ENCODE measurements around the gene PELI1. TPM values are rescaled to one million over a fixed set of nuclear protein-coding genes. Genes with fewer than 3 reads are reported as not detected.

PELI1 gene
- polyA plus RNA-seq, 1 donor from 2014 or later = 34.9 TPM

DNA sequence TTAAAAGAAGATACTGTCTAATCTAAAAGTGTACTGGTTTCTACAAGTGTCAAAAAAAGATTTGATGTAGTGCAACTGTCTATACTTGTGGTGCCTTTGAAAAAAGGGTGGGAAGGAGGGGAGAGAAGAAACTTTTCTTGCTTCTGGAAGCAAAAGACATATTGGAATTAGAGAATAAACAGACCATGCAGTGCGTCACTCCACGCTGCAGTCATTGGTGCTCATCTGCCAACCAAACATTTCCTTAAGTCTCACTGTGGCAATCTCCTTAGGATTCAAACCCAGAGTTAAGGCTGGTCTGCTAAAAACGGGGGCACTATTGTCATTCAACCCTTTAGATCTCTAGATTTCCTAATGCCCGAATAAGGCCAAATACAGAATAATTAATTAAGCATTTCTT lies 50.9 kb downstream of the PELI1 start:
- Histone ChIP-seq H3K9ac (ENCODE audit: low read length) (no peak overlapping the region), H4K20me1 (ENCODE audit: insufficient read depth) (no peaks in the 10 kb centered on the region), H3K4me3 (ENCODE audit: low read length) (no peak overlapping the region), H3K79me2 (replicated peaks; ENCODE audit: insufficient read depth, low read length) (no peaks in the 10 kb centered on the region), H3K9me2 (ENCODE audit: insufficient read depth, low read length) (no peaks in the 10 kb centered on the region), H3F3A (ENCODE audit: insufficient read depth, low read length, poor library complexity, severe bottlenecking) (no peaks in the 10 kb centered on the region), H3K27me3 (ENCODE audit: insufficient read depth, low read depth, low read length) (no peaks in the 10 kb centered on the region), H2AFZ (ENCODE audit: low read depth, low read length) (no peak overlapping the region), H3K27ac (ENCODE audit: low read length) (no peak overlapping the region), H3K36me3 (ENCODE audit: insufficient read depth, low read length) (peaks cover 19% of the 10 kb centered on the region), H3K9me3 (ENCODE audit: low read length) (no peaks in the 10 kb centered on the region), H3K4me2 (ENCODE audit: low read length) (no peak overlapping the region)
- TF ChIP-seq TAF1 (IDR thresholded peaks at IDR 0.05; ENCODE audit: low read depth) (no peak), MXI1 (conservative IDR thresholded peaks at IDR 0.05; ENCODE audit: poor library complexity, severe bottlenecking) (no peak), SMC3 (conservative IDR thresholded peaks at IDR 0.05; ENCODE audit: poor library complexity) (no peak), POLR2AphosphoS5 (IDR thresholded peaks at IDR 0.05) (no peak), RAD21 (conservative IDR thresholded peaks at IDR 0.05) (no peak)
- TF ChIP-seq, protein P1, sequence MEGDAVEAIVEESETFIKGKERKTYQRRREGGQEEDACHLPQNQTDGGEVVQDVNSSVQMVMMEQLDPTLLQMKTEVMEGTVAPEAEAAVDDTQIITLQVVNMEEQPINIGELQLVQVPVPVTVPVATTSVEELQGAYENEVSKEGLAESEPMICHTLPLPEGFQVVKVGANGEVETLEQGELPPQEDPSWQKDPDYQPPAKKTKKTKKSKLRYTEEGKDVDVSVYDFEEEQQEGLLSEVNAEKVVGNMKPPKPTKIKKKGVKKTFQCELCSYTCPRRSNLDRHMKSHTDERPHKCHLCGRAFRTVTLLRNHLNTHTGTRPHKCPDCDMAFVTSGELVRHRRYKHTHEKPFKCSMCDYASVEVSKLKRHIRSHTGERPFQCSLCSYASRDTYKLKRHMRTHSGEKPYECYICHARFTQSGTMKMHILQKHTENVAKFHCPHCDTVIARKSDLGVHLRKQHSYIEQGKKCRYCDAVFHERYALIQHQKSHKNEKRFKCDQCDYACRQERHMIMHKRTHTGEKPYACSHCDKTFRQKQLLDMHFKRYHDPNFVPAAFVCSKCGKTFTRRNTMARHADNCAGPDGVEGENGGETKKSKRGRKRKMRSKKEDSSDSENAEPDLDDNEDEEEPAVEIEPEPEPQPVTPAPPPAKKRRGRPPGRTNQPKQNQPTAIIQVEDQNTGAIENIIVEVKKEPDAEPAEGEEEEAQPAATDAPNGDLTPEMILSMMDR (IDR thresholded peaks at IDR 0.05; ENCODE audit: poor library complexity, severe bottlenecking) = no peak
- TF ChIP-seq, protein P2, sequence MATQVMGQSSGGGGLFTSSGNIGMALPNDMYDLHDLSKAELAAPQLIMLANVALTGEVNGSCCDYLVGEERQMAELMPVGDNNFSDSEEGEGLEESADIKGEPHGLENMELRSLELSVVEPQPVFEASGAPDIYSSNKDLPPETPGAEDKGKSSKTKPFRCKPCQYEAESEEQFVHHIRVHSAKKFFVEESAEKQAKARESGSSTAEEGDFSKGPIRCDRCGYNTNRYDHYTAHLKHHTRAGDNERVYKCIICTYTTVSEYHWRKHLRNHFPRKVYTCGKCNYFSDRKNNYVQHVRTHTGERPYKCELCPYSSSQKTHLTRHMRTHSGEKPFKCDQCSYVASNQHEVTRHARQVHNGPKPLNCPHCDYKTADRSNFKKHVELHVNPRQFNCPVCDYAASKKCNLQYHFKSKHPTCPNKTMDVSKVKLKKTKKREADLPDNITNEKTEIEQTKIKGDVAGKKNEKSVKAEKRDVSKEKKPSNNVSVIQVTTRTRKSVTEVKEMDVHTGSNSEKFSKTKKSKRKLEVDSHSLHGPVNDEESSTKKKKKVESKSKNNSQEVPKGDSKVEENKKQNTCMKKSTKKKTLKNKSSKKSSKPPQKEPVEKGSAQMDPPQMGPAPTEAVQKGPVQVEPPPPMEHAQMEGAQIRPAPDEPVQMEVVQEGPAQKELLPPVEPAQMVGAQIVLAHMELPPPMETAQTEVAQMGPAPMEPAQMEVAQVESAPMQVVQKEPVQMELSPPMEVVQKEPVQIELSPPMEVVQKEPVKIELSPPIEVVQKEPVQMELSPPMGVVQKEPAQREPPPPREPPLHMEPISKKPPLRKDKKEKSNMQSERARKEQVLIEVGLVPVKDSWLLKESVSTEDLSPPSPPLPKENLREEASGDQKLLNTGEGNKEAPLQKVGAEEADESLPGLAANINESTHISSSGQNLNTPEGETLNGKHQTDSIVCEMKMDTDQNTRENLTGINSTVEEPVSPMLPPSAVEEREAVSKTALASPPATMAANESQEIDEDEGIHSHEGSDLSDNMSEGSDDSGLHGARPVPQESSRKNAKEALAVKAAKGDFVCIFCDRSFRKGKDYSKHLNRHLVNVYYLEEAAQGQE (IDR thresholded peaks at IDR 0.05; ENCODE audit: borderline replicate concordance) = no peak

DNA sequence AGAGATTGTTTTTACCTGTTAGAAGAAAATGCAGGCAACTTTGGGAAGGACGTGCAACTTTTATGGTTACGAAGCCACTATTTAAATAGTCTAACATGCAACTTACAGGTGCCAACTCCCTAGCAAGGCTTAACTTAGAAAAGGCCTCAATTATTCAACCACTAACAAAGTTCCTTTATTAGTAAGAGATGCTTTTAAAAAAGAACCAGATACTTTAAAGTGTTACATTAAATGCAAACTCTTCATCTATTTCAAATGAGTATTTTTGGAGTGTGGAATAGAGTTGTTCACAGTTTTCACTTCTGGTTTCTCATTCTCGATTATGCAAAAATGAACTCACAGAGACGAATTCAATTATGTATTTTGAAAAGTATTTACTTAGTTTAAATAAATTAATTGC lies 51.7 kb downstream of the PELI1 start:
- Histone ChIP-seq H3K9me2 (ENCODE audit: insufficient read depth, low read length) (no peaks in the 10 kb centered on the region), H3F3A (ENCODE audit: insufficient read depth, low read length, poor library complexity, severe bottlenecking) (no peaks in the 10 kb centered on the region), H3K27me3 (ENCODE audit: insufficient read depth, low read depth, low read length) (no peaks in the 10 kb centered on the region), H3K36me3 (ENCODE audit: insufficient read depth, low read length) (peaks cover 17% of the 10 kb centered on the region), H3K9me3 (ENCODE audit: low read length) (no peaks in the 10 kb centered on the region), H3K79me2 (replicated peaks; ENCODE audit: insufficient read depth, low read length) (no peaks in the 10 kb centered on the region), H2AFZ (ENCODE audit: low read depth, low read length) (no peak overlapping the region), H4K20me1 (ENCODE audit: insufficient read depth) (no peaks in the 10 kb centered on the region), H3K4me3 (ENCODE audit: low read length) (no peak overlapping the region), H3K9ac (ENCODE audit: low read length) (no peak overlapping the region), H3K4me2 (ENCODE audit: low read length) (no peak overlapping the region), H3K27ac (ENCODE audit: low read length) (no peak overlapping the region)
- TF ChIP-seq TAF1 (IDR thresholded peaks at IDR 0.05; ENCODE audit: low read depth) (no peak), SMC3 (conservative IDR thresholded peaks at IDR 0.05; ENCODE audit: poor library complexity) (no peak), POLR2AphosphoS5 (IDR thresholded peaks at IDR 0.05) (no peak), EZH2 (IDR thresholded peaks at IDR 0.05; ENCODE audit: borderline replicate concordance, insufficient read depth, low read length, poor library complexity, severe bottlenecking) (no peak), MXI1 (conservative IDR thresholded peaks at IDR 0.05; ENCODE audit: poor library complexity, severe bottlenecking) (no peak), EP300 (conservative IDR thresholded peaks at IDR 0.05; ENCODE audit: poor library complexity, severe bottlenecking) (no peak), RAD21 (conservative IDR thresholded peaks at IDR 0.05) (no peak)
- TF ChIP-seq, protein P1 (IDR thresholded peaks at IDR 0.05; ENCODE audit: poor library complexity, severe bottlenecking) = no peak
- TF ChIP-seq, protein P2 (IDR thresholded peaks at IDR 0.05; ENCODE audit: borderline replicate concordance) = no peak

Measured in neural cell (in vitro differentiated cells).